Measurements from ENCODE around the gene TSC22D4. TPM values are rescaled to one million over a fixed set of nuclear protein-coding genes. Genes with fewer than 3 reads are reported as not detected.
A peak's percentile ranks its signal among the peaks of the same experiment; 100 is the strongest.

The TSC22D4 gene
- total and polyA plus RNA-seq, 9 of the 15 experiments (the other 6 are each of a cell fraction or from before 2014, with no cell fraction given), result 0.37 to 107 (median 28.7) TPM

GRCh38 chr7:100478958-100479660 is at the start of gene TSC22D4 (continued):
- TF ChIP-seq HMGN3 (IDR thresholded peaks at IDR 0.05; ENCODE audit: borderline replicate concordance, extremely low read depth, insufficient read length, low read depth, low read length), result peak; percentile 84
- no peak for TF ChIP-seq WHSC1 (IDR thresholded peaks at IDR 0.05; ENCODE audit: low read length)
- no peak for TF ChIP-seq SMARCC2 (IDR thresholded peaks at IDR 0.05; ENCODE audit: low read depth)
- TF ChIP-seq CREB5 (CRISPR knock-in tag; IDR thresholded peaks at IDR 0.05), result no peak
- no peak for TF ChIP-seq HINFP (tag; conservative IDR thresholded peaks at IDR 0.05; ENCODE audit: low read depth)
- no peak for TF ChIP-seq MBD1 (CRISPR knock-in tag; IDR thresholded peaks at IDR 0.05)
- TF ChIP-seq FOXJ3 (CRISPR knock-in tag; IDR thresholded peaks at IDR 0.05), result no peak
- peak; percentile 68 for TF ChIP-seq TBP (optimal IDR thresholded peaks at IDR 0.05; ENCODE audit: low read depth, low read length)
- no peak; the same call in 1 of the 2 replicates for TF ChIP-seq TCF3 (CRISPR knock-in tag; IDR thresholded peaks at IDR 0.05)
- peak; percentile 75 for TF ChIP-seq CBFA2T3 (IDR thresholded peaks at IDR 0.05)
- TF ChIP-seq RBM22 (IDR thresholded peaks at IDR 0.05; ENCODE audit: low read depth, low read length, poor library complexity, severe bottlenecking), result no peak
- no peak for TF ChIP-seq KHSRP (IDR thresholded peaks at IDR 0.05)
- no peak for TF ChIP-seq ZSCAN29 (IDR thresholded peaks at IDR 0.05)
- peak; percentile 73 for TF ChIP-seq NFIX (CRISPR knock-in tag; IDR thresholded peaks at IDR 0.05; ENCODE audit: low read depth)
- peak; percentile 98 to 99 for TF ChIP-seq FOXK2 (conservative IDR thresholded peaks at IDR 0.05 in 1 of 2, IDR thresholded peaks at IDR 0.05 in 1 of 2; ENCODE audit: low read depth in 2 of 2)
- TF ChIP-seq GABPB2 (CRISPR knock-in tag; conservative IDR thresholded peaks at IDR 0.05), result no peak
- no peak for TF ChIP-seq U2AF2 (optimal IDR thresholded peaks at IDR 0.05; ENCODE audit: low read depth, low read length)
- TF ChIP-seq MAZ (CRISPR knock-in tag; conservative IDR thresholded peaks at IDR 0.05 in 1 of 2, IDR thresholded peaks at IDR 0.05 in 1 of 2), result peak; percentile 98 to 99
- no peak for TF ChIP-seq ARID3B (CRISPR knock-in tag; IDR thresholded peaks at IDR 0.05; ENCODE audit: borderline replicate concordance)
- TF ChIP-seq ZNF76 (CRISPR knock-in tag; IDR thresholded peaks at IDR 0.05; ENCODE audit: borderline replicate concordance), result no peak
- no peak for TF ChIP-seq ZNF586 (CRISPR knock-in tag; conservative IDR thresholded peaks at IDR 0.05)
- 0 out of 2 replicates have a peak, but pooled peaks have one; percentile 25 for TF ChIP-seq IRF1 (CRISPR knock-in tag; IDR thresholded peaks at IDR 0.05; ENCODE audit: borderline replicate concordance)

All from K562 (cell line).